Endothelial cell of umbilical vein (primary cell): Measurements from ENCODE around the gene SPTLC1. TPM values are rescaled to one million over a fixed set of nuclear protein-coding genes. Genes with fewer than 3 reads are reported as not detected.
"Not testable (repeated sequence)": the region's sequence is repeated elsewhere in the genome, so short reads cannot be mapped to it uniquely, and the experiment has no call there.

Source experiments
- BruUV-seq: library from RNA; stranded (reverse); fragments of 400-500 nt; replicated peaks from 2 replicates; lab custom pipeline; 2021; lab: Mats Ljungman, UMichigan
- CTCF ChIA-PET: fragments of 300-600, 350-600 bp; sonication (Branson Sonifier 250); formaldehyde crosslinking; loops from one replicate; lab custom pipeline; 2021; ENCODE audit warnings: antibody characterized with exemption, inconsistent platforms; lab: Charles Lee
- POLR2A ChIA-PET: fragments of 300-600, 350-600 bp; sonication (Branson Sonifier 250); formaldehyde crosslinking; loops from one replicate; lab custom pipeline; 2021; ENCODE audit warnings: antibody characterized with exemption, inconsistent platforms; lab: Charles Lee
- DNase-seq: peaks from one replicate; pipeline ENCODE4 v3.0.0-alpha.2; 2011; ENCODE audit warnings: low read depth, low spot score
- FAIRE-seq: peaks from 2 replicates; lab custom pipeline; 2011; peaks lifted over from hg19 to GRCh38; lab: Jason Lieb, UNC
- H2AFZ ChIP-seq: 2 replicates; pipeline ENCODE4 v1.6.0; 2012; ENCODE audit warnings: low read depth, low read length, control low read depth, inconsistent platforms
- H3K27ac ChIP-seq: 2 replicates; pipeline ENCODE4 v1.5.1; 2011; ENCODE audit warnings: low read depth, mild to moderate bottlenecking, control low read depth, low read length, moderate library complexity; ENCODE audit not compliant: insufficient read depth
- H3K27me3 ChIP-seq, 2 experiments: 2 replicates each; pipeline versions ENCODE4 v1.6.0 to v1.6.1; 2011; ENCODE audit warnings: low read length in 2 of 2, mixed read lengths in 1 of 2; ENCODE audit not compliant: control insufficient read depth in 2 of 2, insufficient read depth in 2 of 2
- H3K36me3 ChIP-seq, 2 experiments: 2 replicates in 1 of 2; 3 replicates in 1 of 2; pipeline ENCODE4 v1.5.1; 2011; ENCODE audit warnings: low read length in 2 of 2, mild to moderate bottlenecking in 1 of 2, moderate library complexity in 1 of 2; ENCODE audit not compliant: control insufficient read depth in 2 of 2, insufficient read depth in 2 of 2; ENCODE audit errors: extremely low read depth in 1 of 2
- H3K4me1 ChIP-seq: 3 replicates; pipeline ENCODE4 v1.5.1; 2011; ENCODE audit warnings: mild to moderate bottlenecking, low read length; ENCODE audit not compliant: control insufficient read depth, insufficient read depth; ENCODE audit errors: extremely low read depth
- H3K4me2 ChIP-seq: 2 replicates; pipeline ENCODE4 v1.6.1; 2011; ENCODE audit warnings: low read length, control low read depth, mixed read lengths; ENCODE audit not compliant: insufficient read depth
- H3K4me3 ChIP-seq, 3 experiments: fragments of 200-600 bp in 1 of 3; sonication (generic), shearing (Covaris generic) in 1 of 3; replicated peaks in 1 of 3; 2 replicates each; pipeline ENCODE4 v1.5.1; 2011 to 2016; ENCODE audit warnings: control low read depth in 3 of 3, low read length in 3 of 3, mild to moderate bottlenecking in 2 of 3, inconsistent platforms in 1 of 3, low read depth in 1 of 3, moderate library complexity in 1 of 3; ENCODE audit not compliant: insufficient read depth in 1 of 3
- H3K79me2 ChIP-seq: 2 replicates; pipeline ENCODE4 v1.6.0; 2012; ENCODE audit warnings: low read length, inconsistent platforms; ENCODE audit not compliant: control insufficient read depth, insufficient read depth
- H3K9ac ChIP-seq: replicated peaks from 2 replicates; pipeline ENCODE3; 2011; ENCODE audit warnings: low read length, control low read depth; ENCODE audit not compliant: insufficient read depth; ENCODE audit errors: extremely low read depth
- H3K9me1 ChIP-seq: replicated peaks from 3 replicates; pipeline ENCODE4 v1.6.0; 2011; ENCODE audit warnings: mild to moderate bottlenecking, low read length; ENCODE audit not compliant: control insufficient read depth, insufficient read depth; ENCODE audit errors: extremely low read depth
- H3K9me3 ChIP-seq: replicated peaks from 2 replicates; pipeline ENCODE4 v1.5.1; 2012; ENCODE audit warnings: low read length, inconsistent platforms; ENCODE audit not compliant: control insufficient read depth, insufficient read depth
- H4K20me1 ChIP-seq: replicated peaks from 2 replicates; pipeline ENCODE3; 2011; ENCODE audit warnings: mild to moderate bottlenecking, low read length; ENCODE audit not compliant: control insufficient read depth, insufficient read depth; ENCODE audit errors: extremely low read depth
- FOS ChIP-seq: IDR thresholded peaks from 2 replicates; pipeline ENCODE4 v1.6.1; 2011; ENCODE audit warnings: mild to moderate bottlenecking, low read length, moderate library complexity, borderline replicate concordance; ENCODE audit not compliant: insufficient read depth
- JUN ChIP-seq: IDR thresholded peaks from 2 replicates; pipeline ENCODE4 v1.6.1; 2011; ENCODE audit warnings: borderline replicate concordance, low read depth; ENCODE audit not compliant: insufficient read length, insufficient read depth
- MYC ChIP-seq: IDR thresholded peaks from one replicate; pipeline ENCODE4 v1.6.1; 2011; ENCODE audit warnings: mild to moderate bottlenecking, low read depth, low read length
- POLR2A ChIP-seq: IDR thresholded peaks from 2 replicates; pipeline ENCODE4 v1.6.1; 2012; ENCODE audit warnings: low read depth, mild to moderate bottlenecking, control low read depth, low read length
- dilution Hi-C: fragments of 300-500 bp; cut with MboI; formaldehyde crosslinking; loops from one replicate; pipeline ENCODE4 v1.15.0; 2019; ENCODE audit warnings: low sequenced_read_pairs; ENCODE audit not compliant: extremely low pct_ligation_motif_present
- intact Hi-C: fragments of 100-400 bp; cut with micrococcal nuclease; formaldehyde crosslinking; loops from one replicate; pipeline ENCODE4 v1.10.0; 2022
- polyA plus RNA-seq, 4 experiments: library from polyadenylated mRNA; depleted of rRNA in 3 of 4; stranded (reverse) in 3 of 4; unstranded in 1 of 4; fragments of >200 nt; gene quantifications; 2 replicates each; pipeline versions ENCODE4 v1.2.1 to v1.2.3, GENCODE V29; 2011 to 2012; ENCODE audit warnings: missing spikeins in 1 of 4
- total RNA-seq: library from RNA; stranded (reverse); gene quantifications from 2 replicates; pipeline ENCODE4 v1.2.3, GENCODE V29; 2021
- TF ChIP-seq, protein P1 (sequence below), 2 donors: IDR thresholded peaks; 1 replicate in 1 of 2; 2 replicates in 1 of 2; pipeline ENCODE4 v1.5.1; 2011; ENCODE audit warnings: low read length in 2 of 2, mild to moderate bottlenecking in 2 of 2, moderate library complexity in 2 of 2, control low read depth in 1 of 2, inconsistent platforms in 1 of 2, low read depth in 1 of 2; ENCODE audit not compliant: insufficient read depth in 1 of 2; ENCODE audit errors: extremely low read depth in 1 of 2

SPTLC1 gene
- total and polyA plus RNA-seq, 2 donors (not counting 3 experiments of a cell fraction or from before 2014, with no cell fraction given), result 35.9 to 68.5 TPM

GRCh38 chr9:92151691-92152393, 36.6 kb upstream of the SPTLC1 start:
- ChIA-PET POLR2A (no interaction called here), CTCF (interaction anchor here (3.0 kb wide), 1 partner anchor 12 kb away, joined by 15 read pairs; no protein-coding TSS in a partner anchor)
- no peaks in the 10 kb centered on the region for H3K79me2 ChIP-seq
- dilution Hi-C loops (no loop called here), intact Hi-C loops (no loop called here)
- no peaks in the 10 kb centered on the region for H3K9me3 ChIP-seq
- FAIRE-seq (no peak), DNase-seq (peak; percentile 13)
- no peak overlapping the region for H3K9ac ChIP-seq
- peaks cover 11% of the 10 kb centered on the region for H3K4me1 ChIP-seq
- no peak overlapping the region for H2AFZ ChIP-seq
- H4K20me1 ChIP-seq, result no peaks in the 10 kb centered on the region
- H3K27me3 ChIP-seq, result no peaks in the 10 kb centered on the region
- no peak overlapping the region for H3K4me3 ChIP-seq
- TF ChIP-seq MYC (no peak), JUN (no peak), POLR2A (no peak), FOS (no peak)
- TF ChIP-seq, protein P1, sequence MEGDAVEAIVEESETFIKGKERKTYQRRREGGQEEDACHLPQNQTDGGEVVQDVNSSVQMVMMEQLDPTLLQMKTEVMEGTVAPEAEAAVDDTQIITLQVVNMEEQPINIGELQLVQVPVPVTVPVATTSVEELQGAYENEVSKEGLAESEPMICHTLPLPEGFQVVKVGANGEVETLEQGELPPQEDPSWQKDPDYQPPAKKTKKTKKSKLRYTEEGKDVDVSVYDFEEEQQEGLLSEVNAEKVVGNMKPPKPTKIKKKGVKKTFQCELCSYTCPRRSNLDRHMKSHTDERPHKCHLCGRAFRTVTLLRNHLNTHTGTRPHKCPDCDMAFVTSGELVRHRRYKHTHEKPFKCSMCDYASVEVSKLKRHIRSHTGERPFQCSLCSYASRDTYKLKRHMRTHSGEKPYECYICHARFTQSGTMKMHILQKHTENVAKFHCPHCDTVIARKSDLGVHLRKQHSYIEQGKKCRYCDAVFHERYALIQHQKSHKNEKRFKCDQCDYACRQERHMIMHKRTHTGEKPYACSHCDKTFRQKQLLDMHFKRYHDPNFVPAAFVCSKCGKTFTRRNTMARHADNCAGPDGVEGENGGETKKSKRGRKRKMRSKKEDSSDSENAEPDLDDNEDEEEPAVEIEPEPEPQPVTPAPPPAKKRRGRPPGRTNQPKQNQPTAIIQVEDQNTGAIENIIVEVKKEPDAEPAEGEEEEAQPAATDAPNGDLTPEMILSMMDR (IDR thresholded peaks at IDR 0.05; ENCODE audit: extremely low read depth in 1 of 2, insufficient read depth in 1 of 2, low read depth in 1 of 2, low read length in 2 of 2), result no peak
- H3K36me3 ChIP-seq, result no peaks in the 10 kb centered on the region
- no peak overlapping the region for H3K27ac ChIP-seq
- no peaks in the 10 kb centered on the region for H3K9me1 ChIP-seq
- BruUV-seq, result no TSS peak
- H3K4me2 ChIP-seq, result no peak overlapping the region

DNA sequence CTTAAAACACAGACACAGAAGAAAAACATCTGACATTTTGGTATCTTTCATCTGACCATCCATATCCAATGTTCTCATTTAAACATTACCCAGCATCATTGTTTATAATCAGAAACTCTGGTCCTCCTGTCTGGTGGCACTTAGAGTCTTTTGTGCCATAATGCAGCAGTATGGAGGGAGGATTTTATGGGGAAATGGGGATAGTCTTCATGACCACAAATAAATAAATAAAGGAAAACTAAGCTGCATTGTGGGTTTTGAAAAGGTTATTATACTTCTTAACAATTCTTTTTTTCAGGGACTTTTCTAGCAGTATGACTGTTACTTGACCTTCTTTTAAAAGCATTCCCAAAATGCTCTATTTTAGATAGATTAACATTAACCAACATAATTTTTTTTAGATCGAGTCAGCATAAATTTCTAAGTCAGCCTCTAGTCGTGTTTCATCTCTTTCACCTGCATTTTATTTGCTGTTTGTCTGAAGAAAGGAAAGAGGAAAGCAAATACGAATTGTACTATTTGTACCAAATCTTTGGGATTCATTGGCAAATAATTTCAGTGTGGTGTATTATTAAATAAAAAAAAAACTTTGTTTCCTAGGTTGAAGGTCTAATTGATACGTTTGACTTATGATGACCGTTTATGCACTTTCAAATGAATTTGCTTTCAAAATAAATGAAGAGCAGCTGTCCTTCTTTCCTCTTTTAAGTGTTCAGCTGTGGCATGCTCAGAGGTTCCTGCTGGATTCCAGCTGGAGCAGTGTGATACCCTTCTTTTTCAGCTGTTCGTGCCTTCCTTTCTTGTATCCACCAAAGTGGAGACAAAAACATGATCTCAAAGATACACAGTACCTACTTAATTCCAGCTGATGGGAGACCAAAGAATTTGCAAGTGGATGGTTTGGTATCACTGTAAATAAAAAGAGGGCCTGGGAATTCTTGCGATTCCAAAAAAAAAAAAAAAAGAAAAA, 35.6 kb upstream of the SPTLC1 start:
- not testable (repeated sequence) for DNase-seq

More for the DNA sequence above, 35.6 kb upstream of the SPTLC1 start:
- H3K9me1 ChIP-seq, dilution Hi-C loops, H3K36me3 ChIP-seq, FAIRE-seq, H2AFZ ChIP-seq, H3K9me3 ChIP-seq, H4K20me1 ChIP-seq, H3K79me2 ChIP-seq, H3K9ac ChIP-seq, H3K27ac ChIP-seq, H3K27me3 ChIP-seq, H3K4me2 ChIP-seq, intact Hi-C loops, H3K4me3 ChIP-seq: not testable (repeated sequence)
- ChIA-PET CTCF (interaction anchor here (0.7 to 3.0 kb wide), 3 partner anchors 11 to 30 kb away, joined by 3 to 15 read pairs (median 4); no protein-coding TSS in a partner anchor), POLR2A (interaction anchor here (0.7 kb wide), 1 partner anchor 274 kb away, joined by 7 read pairs; no protein-coding TSS in a partner anchor)
- H3K4me1 ChIP-seq, result peaks cover 20% of the 10 kb centered on the region
- BruUV-seq, result TSS peak; percentile 45
